CD4-positive, CD25-positive, alpha-beta regulatory T cell (primary cell): Measurements from ENCODE around the gene TMEM259. TPM values are rescaled to one million over a fixed set of nuclear protein-coding genes. Genes with fewer than 3 reads are reported as not detected.

Experiments used
- ATAC-seq, 2 donors: fragments of 150-1000 bp; cut with Tn5 transposase; one replicate each; pipeline ENCODE4 v1.10.0; 2021; ENCODE audit warnings: low read depth in 2 of 2, moderate number of reproducible peaks in 2 of 2, moderate library complexity in 1 of 2
- DNase-seq, 3 donors: peaks; one replicate each; pipeline versions ENCODE4 v3.0.0 to v3.0.0-alpha.2; 2012 to 2022; ENCODE audit warnings: mixed read lengths in 1 of 3
- H3K27ac ChIP-seq: one replicate; pipeline ENCODE4 v1.7.0; 2013; ENCODE audit warnings: mild to moderate bottlenecking, low read length; ENCODE audit not compliant: insufficient read depth, poor library complexity, severe bottlenecking
- H3K27me3 ChIP-seq: one replicate; pipeline ENCODE4 v1.7.0; 2013; ENCODE audit warnings: low read length; ENCODE audit not compliant: control insufficient read depth, insufficient read depth
- H3K36me3 ChIP-seq: one replicate; pipeline ENCODE4 v1.7.0; 2013; ENCODE audit warnings: mild to moderate bottlenecking, low read length, moderate library complexity; ENCODE audit not compliant: control insufficient read depth, insufficient read depth
- H3K4me1 ChIP-seq: 2 replicates; pipeline ENCODE4 v1.7.0; 2013; ENCODE audit warnings: mild to moderate bottlenecking, low read length; ENCODE audit not compliant: insufficient read depth, control insufficient read depth, poor library complexity, severe bottlenecking
- H3K4me3 ChIP-seq: one replicate; pipeline ENCODE4 v1.7.0; 2013; ENCODE audit warnings: low read depth, mild to moderate bottlenecking, low read length, moderate library complexity
- H3K9me3 ChIP-seq, 2 experiments: 1 replicate in 1 of 2; 2 replicates in 1 of 2; pipeline ENCODE4 v1.7.0; 2013; ENCODE audit warnings: low read length in 2 of 2, mild to moderate bottlenecking in 1 of 2, moderate library complexity in 1 of 2; ENCODE audit not compliant: control insufficient read depth in 2 of 2
- H3K27ac Mint-ChIP-seq, 3 donors: one replicate each; pipeline ENCODE4 v1.8.0; 2020 to 2022; ENCODE audit warnings: mild to moderate bottlenecking in 3 of 3, mixed read lengths in 3 of 3, moderate library complexity in 2 of 3
- H3K27me3 Mint-ChIP-seq: one replicate; pipeline ENCODE4 v1.8.0; 2022; ENCODE audit warnings: mild to moderate bottlenecking, mixed read lengths
- H3K36me3 Mint-ChIP-seq: one replicate; pipeline ENCODE4 v1.8.0; 2020; ENCODE audit warnings: mixed read lengths
- H3K4me1 Mint-ChIP-seq, 4 donors: one replicate each; pipeline ENCODE4 v1.8.0; 2020 to 2022; ENCODE audit warnings: mixed read lengths in 4 of 4, mild to moderate bottlenecking in 1 of 4
- H3K4me3 Mint-ChIP-seq, 4 donors: one replicate each; pipeline ENCODE4 v1.8.0; 2020 to 2022; ENCODE audit warnings: mild to moderate bottlenecking in 4 of 4, mixed read lengths in 4 of 4, moderate library complexity in 3 of 4
- H3K9me3 Mint-ChIP-seq, 7 donors: one replicate each; pipeline ENCODE4 v1.8.0; 2020 to 2022; ENCODE audit warnings: mixed read lengths in 7 of 7, mild to moderate bottlenecking in 3 of 7, moderate library complexity in 2 of 7
- polyA plus RNA-seq, 4 donors: library from polyadenylated mRNA; unstranded; fragments of 300-500 nt; fragmentation: Illumina TruSeq; gene quantifications; one replicate each; pipeline ENCODE4 v1.2.3, GENCODE V29; 2021
- total RNA-seq: library from RNA; stranded (reverse); gene quantifications from one replicate; pipeline ENCODE4 v1.2.3, GENCODE V29; 2022

Gene TMEM259
- total and polyA plus RNA-seq, 5 donors from 2014 or later: 51.6 to 339 (median 55.1) TPM

GRCh38 chr19:976476-976875, 44.4 kb downstream of the TMEM259 start:
- H3K36me3 Mint-ChIP-seq: peaks cover 6% of the 10 kb centered on the region
- no peak overlapping the region for H3K27ac ChIP-seq
- H3K9me3 ChIP-seq: no peaks in the 10 kb centered on the region
- peaks cover 0 to 3% (median 0%) of the 10 kb centered on the region in 7 donors for H3K9me3 Mint-ChIP-seq
- DNase-seq (no peak), ATAC-seq (no peak)
- H3K27me3 Mint-ChIP-seq: no peaks in the 10 kb centered on the region
- H3K27ac Mint-ChIP-seq: no peak overlapping the region
- H3K36me3 ChIP-seq: peaks cover 2% of the 10 kb centered on the region
- no peaks in the 10 kb centered on the region for H3K27me3 ChIP-seq
- H3K4me1 ChIP-seq: no peaks in the 10 kb centered on the region
- no peak overlapping the region for H3K4me3 ChIP-seq
- H3K4me3 Mint-ChIP-seq: no peak overlapping the region
- H3K4me1 Mint-ChIP-seq: no peaks in the 10 kb centered on the region

- Mint-ChIP-seq H3K4me3 (no peak overlapping the region), H3K4me1 (no peaks in the 10 kb centered on the region), H3K27me3 (no peaks in the 10 kb centered on the region), H3K9me3 (peaks cover 0 to 5% (median 3%) of the 10 kb centered on the region in 7 donors), H3K36me3 (peaks cover 12% of the 10 kb centered on the region), H3K27ac (no peak overlapping the region)
- no peak for ATAC-seq
- Histone ChIP-seq H3K9me3 (peaks cover 5 to 7% of the 10 kb centered on the region in 2 experiments), H3K36me3 (peaks cover 11% of the 10 kb centered on the region), H3K4me3 (no peak overlapping the region), H3K27ac (no peak overlapping the region), H3K4me1 (no peaks in the 10 kb centered on the region), H3K27me3 (no peaks in the 10 kb centered on the region)
- no peak for DNase-seq
Observed at GRCh38 chr19:974564-975257, 46.2 kb downstream of the TMEM259 start.

- H3K9me3 Mint-ChIP-seq: peaks cover 0 to 5% (median 3%) of the 10 kb centered on the region in 7 donors
- no peak overlapping the region for H3K4me3 Mint-ChIP-seq
- H3K9me3 ChIP-seq: peaks cover 5 to 7% of the 10 kb centered on the region in 2 experiments
Observed at GRCh38 chr19:973726-974563, 47.0 kb downstream of the TMEM259 start.

GRCh38 chr19:972281-972680, 48.6 kb downstream of the TMEM259 start:
- Mint-ChIP-seq H3K4me1 (no peaks in the 10 kb centered on the region), H3K36me3 (peaks cover 12% of the 10 kb centered on the region), H3K27me3 (no peaks in the 10 kb centered on the region), H3K9me3 (peaks cover 0 to 5% (median 3%) of the 10 kb centered on the region in 7 donors), H3K4me3 (peak overlapping the region in 1 of 4 donors; percentile 15), H3K27ac (peak overlapping the region in 1 of 3 donors; percentile 44)
- Histone ChIP-seq H3K27me3 (no peaks in the 10 kb centered on the region), H3K9me3 (peaks cover 5 to 7% of the 10 kb centered on the region in 2 experiments), H3K27ac (no peak overlapping the region), H3K4me1 (no peaks in the 10 kb centered on the region), H3K36me3 (peaks cover 21% of the 10 kb centered on the region), H3K4me3 (no peak overlapping the region)
- ATAC-seq: no peak
- DNase-seq: no peak

More at GRCh38 chr19:973726-974563, 47.0 kb downstream of the TMEM259 start:
- Mint-ChIP-seq H3K27ac (no peak overlapping the region), H3K36me3 (peaks cover 12% of the 10 kb centered on the region), H3K4me1 (no peaks in the 10 kb centered on the region), H3K27me3 (no peaks in the 10 kb centered on the region)
- H3K27me3 ChIP-seq: no peaks in the 10 kb centered on the region
- ATAC-seq (no peak), DNase-seq (no peak)
- H3K27ac ChIP-seq: no peak overlapping the region
- H3K4me3 ChIP-seq: no peak overlapping the region
- no peaks in the 10 kb centered on the region for H3K4me1 ChIP-seq
- peaks cover 13% of the 10 kb centered on the region for H3K36me3 ChIP-seq

- H3K27me3 Mint-ChIP-seq: no peaks in the 10 kb centered on the region
- Histone ChIP-seq H3K27me3 (no peaks in the 10 kb centered on the region), H3K27ac (no peak overlapping the region), H3K36me3 (peaks cover 21% of the 10 kb centered on the region), H3K4me1 (no peaks in the 10 kb centered on the region), H3K4me3 (no peak overlapping the region), H3K9me3 (peaks cover 5 to 7% of the 10 kb centered on the region in 2 experiments)
- ATAC-seq (no peak), DNase-seq (no peak)
- no peak overlapping the region for H3K4me3 Mint-ChIP-seq
- no peaks in the 10 kb centered on the region for H3K4me1 Mint-ChIP-seq
- no peak overlapping the region for H3K27ac Mint-ChIP-seq
- peaks cover 12% of the 10 kb centered on the region for H3K36me3 Mint-ChIP-seq
- peaks cover 0 to 5% (median 3%) of the 10 kb centered on the region in 7 donors for H3K9me3 Mint-ChIP-seq
Observed at GRCh38 chr19:971795-972194, 49.1 kb downstream of the TMEM259 start.

- Mint-ChIP-seq H3K36me3 (peaks cover 12% of the 10 kb centered on the region), H3K4me1 (no peaks in the 10 kb centered on the region), H3K27ac (peak overlapping the region in 1 of 3 donors; percentile 89), H3K27me3 (no peaks in the 10 kb centered on the region), H3K4me3 (no peak overlapping the region), H3K9me3 (peaks cover 0 to 5% (median 3%) of the 10 kb centered on the region in 7 donors)
- peaks cover 5 to 7% of the 10 kb centered on the region in 2 experiments for H3K9me3 ChIP-seq
- H3K4me3 ChIP-seq: no peak overlapping the region
- H3K4me1 ChIP-seq: no peaks in the 10 kb centered on the region
- no peaks in the 10 kb centered on the region for H3K27me3 ChIP-seq
- no peak for ATAC-seq
- no peak overlapping the region for H3K27ac ChIP-seq
- DNase-seq: no peak
- H3K36me3 ChIP-seq: peaks cover 21% of the 10 kb centered on the region
Observed at GRCh38 chr19:970695-971094, 50.2 kb downstream of the TMEM259 start.

GRCh38 chr19:966485-967088, 54.3 kb downstream of the TMEM259 start:
- H3K4me3 ChIP-seq: no peak overlapping the region
- Mint-ChIP-seq H3K36me3 (peaks cover 10% of the 10 kb centered on the region), H3K27me3 (no peaks in the 10 kb centered on the region), H3K4me3 (no peak overlapping the region), H3K9me3 (peaks cover 0 to 5% (median 0%) of the 10 kb centered on the region in 7 donors), H3K27ac (no peak overlapping the region), H3K4me1 (peaks cover 0 to 5% (median 2%) of the 10 kb centered on the region in 4 donors)
- peaks cover 5 to 7% of the 10 kb centered on the region in 2 experiments for H3K9me3 ChIP-seq
- H3K27me3 ChIP-seq: no peaks in the 10 kb centered on the region
- no peak overlapping the region for H3K27ac ChIP-seq
- H3K4me1 ChIP-seq: peaks cover 3% of the 10 kb centered on the region
- DNase-seq (no peak), ATAC-seq (no peak)
- H3K36me3 ChIP-seq: peaks cover 23% of the 10 kb centered on the region
